CD4-positive, CD25-positive, alpha-beta regulatory T cell (primary cell): ENCODE data around the gene MEGF10. TPM values are rescaled to one million over a fixed set of nuclear protein-coding genes. Genes with fewer than 3 reads are reported as not detected.
A peak's percentile ranks its signal among the peaks of the same experiment; 100 is the strongest.
"Not testable (repeated sequence)": the region's sequence is repeated elsewhere in the genome, so short reads cannot be mapped to it uniquely, and the experiment has no call there.

Source experiments
- ATAC-seq, 2 donors: fragments of 150-1000 bp; cut with Tn5 transposase; one replicate each; pipeline ENCODE4 v1.10.0; 2021; ENCODE audit warnings: low read depth in 2 of 2, moderate number of reproducible peaks in 2 of 2, moderate library complexity in 1 of 2
- DNase-seq, 3 donors: peaks; one replicate each; pipeline versions ENCODE4 v3.0.0 to v3.0.0-alpha.2; 2012 to 2022; ENCODE audit warnings: mixed read lengths in 1 of 3
- H3K27ac ChIP-seq: one replicate; pipeline ENCODE4 v1.7.0; 2013; ENCODE audit warnings: mild to moderate bottlenecking, low read length; ENCODE audit not compliant: insufficient read depth, poor library complexity, severe bottlenecking
- H3K27me3 ChIP-seq: one replicate; pipeline ENCODE4 v1.7.0; 2013; ENCODE audit warnings: low read length; ENCODE audit not compliant: control insufficient read depth, insufficient read depth
- H3K36me3 ChIP-seq: one replicate; pipeline ENCODE4 v1.7.0; 2013; ENCODE audit warnings: mild to moderate bottlenecking, low read length, moderate library complexity; ENCODE audit not compliant: control insufficient read depth, insufficient read depth
- H3K4me1 ChIP-seq: 2 replicates; pipeline ENCODE4 v1.7.0; 2013; ENCODE audit warnings: mild to moderate bottlenecking, low read length; ENCODE audit not compliant: insufficient read depth, control insufficient read depth, poor library complexity, severe bottlenecking
- H3K4me3 ChIP-seq: one replicate; pipeline ENCODE4 v1.7.0; 2013; ENCODE audit warnings: low read depth, mild to moderate bottlenecking, low read length, moderate library complexity
- H3K9me3 ChIP-seq, 2 experiments: 1 replicate in 1 of 2; 2 replicates in 1 of 2; pipeline ENCODE4 v1.7.0; 2013; ENCODE audit warnings: low read length in 2 of 2, mild to moderate bottlenecking in 1 of 2, moderate library complexity in 1 of 2; ENCODE audit not compliant: control insufficient read depth in 2 of 2
- H3K27ac Mint-ChIP-seq, 3 donors: one replicate each; pipeline ENCODE4 v1.8.0; 2020 to 2022; ENCODE audit warnings: mild to moderate bottlenecking in 3 of 3, mixed read lengths in 3 of 3, moderate library complexity in 2 of 3
- H3K27me3 Mint-ChIP-seq: one replicate; pipeline ENCODE4 v1.8.0; 2022; ENCODE audit warnings: mild to moderate bottlenecking, mixed read lengths
- H3K36me3 Mint-ChIP-seq: one replicate; pipeline ENCODE4 v1.8.0; 2020; ENCODE audit warnings: mixed read lengths
- H3K4me1 Mint-ChIP-seq, 4 donors: one replicate each; pipeline ENCODE4 v1.8.0; 2020 to 2022; ENCODE audit warnings: mixed read lengths in 4 of 4, mild to moderate bottlenecking in 1 of 4
- H3K4me3 Mint-ChIP-seq, 4 donors: one replicate each; pipeline ENCODE4 v1.8.0; 2020 to 2022; ENCODE audit warnings: mild to moderate bottlenecking in 4 of 4, mixed read lengths in 4 of 4, moderate library complexity in 3 of 4
- H3K9me3 Mint-ChIP-seq, 7 donors: one replicate each; pipeline ENCODE4 v1.8.0; 2020 to 2022; ENCODE audit warnings: mixed read lengths in 7 of 7, mild to moderate bottlenecking in 3 of 7, moderate library complexity in 2 of 7
- polyA plus RNA-seq, 4 donors: library from polyadenylated mRNA; unstranded; fragments of 300-500 nt; fragmentation: Illumina TruSeq; gene quantifications; one replicate each; pipeline ENCODE4 v1.2.3, GENCODE V29; 2021
- total RNA-seq: library from RNA; stranded (reverse); gene quantifications from one replicate; pipeline ENCODE4 v1.2.3, GENCODE V29; 2022

Gene MEGF10
- total and polyA plus RNA-seq, 5 donors from 2014 or later, result 0.09 to 0.30 TPM; not detected in 3

DNA sequence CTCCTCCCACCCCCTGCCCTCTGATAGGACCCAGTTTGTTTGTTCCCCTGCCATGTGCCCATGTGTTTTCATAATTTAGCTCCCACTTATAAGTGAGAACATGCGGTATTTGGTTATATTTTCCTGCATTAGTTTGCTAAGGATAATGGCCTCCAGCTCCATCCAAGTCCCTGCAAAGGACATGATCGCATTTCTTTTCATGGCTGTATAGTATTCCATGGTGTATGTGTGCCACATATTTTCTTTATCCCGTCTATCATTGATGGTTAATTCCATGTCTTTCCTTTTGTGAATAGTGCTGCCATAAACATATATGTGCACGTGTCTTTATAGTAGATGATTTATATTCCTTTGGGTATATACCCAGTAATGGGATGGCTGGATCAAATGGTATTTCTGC lies 19.9 kb upstream of the MEGF10 start:
- H3K4me1 Mint-ChIP-seq, H3K9me3 ChIP-seq, H3K4me3 Mint-ChIP-seq, H3K36me3 ChIP-seq, H3K9me3 Mint-ChIP-seq, H3K27me3 ChIP-seq, H3K4me3 ChIP-seq, H3K27ac ChIP-seq, H3K36me3 Mint-ChIP-seq, H3K27ac Mint-ChIP-seq, DNase-seq, H3K4me1 ChIP-seq, ATAC-seq: not testable (repeated sequence)
- peaks cover 19% of the 10 kb centered on the region for H3K27me3 Mint-ChIP-seq

DNA sequence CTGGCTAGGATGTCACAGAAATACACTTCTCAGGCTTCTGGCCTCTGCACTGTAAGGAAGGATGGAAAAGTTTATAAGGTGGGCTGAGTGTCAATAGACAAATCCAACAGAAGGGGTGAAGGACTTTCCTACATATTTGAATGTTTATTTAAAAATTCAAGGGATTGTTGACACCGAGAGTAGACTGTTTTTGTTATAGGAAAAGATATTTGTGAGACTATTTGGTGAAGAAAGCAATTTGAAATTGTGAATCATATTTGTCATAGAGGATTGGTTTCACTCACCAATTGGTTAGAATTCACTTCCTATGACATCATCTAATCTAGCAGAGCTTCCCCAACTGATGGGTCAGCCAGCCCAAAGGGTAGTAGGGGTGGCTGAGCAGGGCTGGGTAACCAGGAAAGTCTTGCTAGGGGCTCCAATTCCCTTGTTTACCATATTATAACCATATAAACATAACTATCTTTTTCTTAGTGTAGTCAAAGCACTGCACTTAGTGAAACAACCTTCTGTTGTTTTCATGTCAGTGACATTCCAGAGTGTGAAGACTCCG lies 14.9 kb upstream of the MEGF10 start:
- no peak overlapping the region for H3K4me3 Mint-ChIP-seq
- ATAC-seq (no peak), DNase-seq (no peak)
- no peak overlapping the region for H3K4me3 ChIP-seq
- peaks cover 14% of the 10 kb centered on the region for H3K27me3 Mint-ChIP-seq
- no peaks in the 10 kb centered on the region for H3K36me3 Mint-ChIP-seq
- H3K4me1 Mint-ChIP-seq, result no peaks in the 10 kb centered on the region
- no peaks in the 10 kb centered on the region for H3K36me3 ChIP-seq
- H3K27ac ChIP-seq, result no peak overlapping the region
- no peak overlapping the region for H3K27ac Mint-ChIP-seq
- H3K27me3 ChIP-seq, result peaks cover 9% of the 10 kb centered on the region
- no peaks in the 10 kb centered on the region for H3K4me1 ChIP-seq
- H3K9me3 Mint-ChIP-seq, result peaks cover 0 to 5% (median 1%) of the 10 kb centered on the region in 7 donors
- no peaks in the 10 kb centered on the region for H3K9me3 ChIP-seq

DNA sequence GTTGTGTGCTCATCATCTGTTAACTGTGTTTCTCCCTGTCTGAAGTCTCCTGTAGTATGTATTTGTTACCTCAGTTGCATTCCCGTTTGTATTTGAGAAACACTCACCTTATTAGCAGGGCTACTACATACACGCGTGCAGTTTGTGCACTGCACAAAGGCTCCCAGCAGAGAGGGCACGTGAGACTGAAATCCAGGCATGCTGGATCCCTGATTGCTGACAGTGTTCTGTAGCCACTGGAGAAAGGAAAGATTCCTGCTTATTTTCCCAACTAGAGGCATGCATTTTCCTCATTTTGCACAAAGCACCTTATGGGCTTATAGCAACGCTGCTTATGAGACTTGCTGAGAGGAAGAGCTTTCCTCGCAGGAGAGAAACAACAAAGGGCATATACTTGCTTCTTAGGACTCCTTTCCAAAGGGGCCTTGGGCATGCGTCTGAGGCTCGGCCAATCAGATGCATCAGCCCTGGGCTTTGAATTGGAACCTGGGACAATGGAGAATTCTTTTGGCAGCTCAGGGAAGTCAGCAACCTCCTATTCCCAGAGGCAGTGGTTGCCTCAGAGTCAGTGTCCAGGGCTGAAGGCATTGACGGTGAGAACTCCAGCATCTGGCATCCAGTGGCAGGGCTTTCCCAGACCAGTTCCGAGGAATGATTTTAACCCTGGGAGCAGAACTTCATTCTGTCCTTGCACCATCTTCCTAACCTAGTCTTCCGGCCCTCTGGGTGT lies 9.9 kb upstream of the MEGF10 start:
- no peak overlapping the region for H3K4me3 Mint-ChIP-seq
- DNase-seq (no peak), ATAC-seq (no peak)
- H3K9me3 Mint-ChIP-seq, result peaks cover 0 to 2% (median 0%) of the 10 kb centered on the region in 7 donors
- Histone ChIP-seq H3K36me3 (no peaks in the 10 kb centered on the region), H3K9me3 (no peaks in the 10 kb centered on the region), H3K4me1 (no peaks in the 10 kb centered on the region), H3K4me3 (no peak overlapping the region), H3K27me3 (peaks cover 21% of the 10 kb centered on the region), H3K27ac (no peak overlapping the region)
- peaks cover 23% of the 10 kb centered on the region for H3K27me3 Mint-ChIP-seq
- no peak overlapping the region for H3K27ac Mint-ChIP-seq
- no peaks in the 10 kb centered on the region for H3K36me3 Mint-ChIP-seq
- H3K4me1 Mint-ChIP-seq, result peaks cover 0 to 2% (median under 1%) of the 10 kb centered on the region in 4 donors

DNA sequence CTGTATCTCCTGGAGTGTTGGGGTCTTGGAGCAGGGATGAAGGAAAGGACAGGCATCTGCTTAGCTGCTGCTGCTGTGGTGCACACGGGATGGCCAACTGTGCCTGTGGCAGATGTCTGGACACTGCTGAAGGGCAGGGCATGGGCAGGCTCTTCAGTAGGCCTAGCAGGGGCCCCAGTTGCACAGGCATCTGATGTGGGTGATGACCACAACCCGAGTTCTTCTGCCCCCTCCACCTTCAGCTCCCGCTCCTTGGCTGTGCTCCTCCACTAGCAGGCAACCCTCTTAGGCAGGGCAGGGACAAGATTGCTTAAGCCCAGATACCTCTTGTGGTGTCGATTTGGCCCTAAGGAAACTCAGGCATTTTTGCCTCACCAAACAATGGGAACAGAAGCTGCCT lies 9.0 kb upstream of the MEGF10 start:
- no peaks in the 10 kb centered on the region for H3K36me3 Mint-ChIP-seq
- ATAC-seq, result no peak
- no peak for DNase-seq
- Histone ChIP-seq H3K9me3 (no peaks in the 10 kb centered on the region), H3K4me3 (no peak overlapping the region), H3K27me3 (peaks cover 20% of the 10 kb centered on the region), H3K4me1 (no peaks in the 10 kb centered on the region), H3K27ac (no peak overlapping the region), H3K36me3 (no peaks in the 10 kb centered on the region)
- H3K4me1 Mint-ChIP-seq, result peaks cover 0 to 2% (median under 1%) of the 10 kb centered on the region in 4 donors
- peaks cover 27% of the 10 kb centered on the region for H3K27me3 Mint-ChIP-seq
- H3K27ac Mint-ChIP-seq, result no peak overlapping the region
- H3K9me3 Mint-ChIP-seq, result peaks cover 0 to 2% (median 0%) of the 10 kb centered on the region in 7 donors
- no peak overlapping the region for H3K4me3 Mint-ChIP-seq

DNA sequence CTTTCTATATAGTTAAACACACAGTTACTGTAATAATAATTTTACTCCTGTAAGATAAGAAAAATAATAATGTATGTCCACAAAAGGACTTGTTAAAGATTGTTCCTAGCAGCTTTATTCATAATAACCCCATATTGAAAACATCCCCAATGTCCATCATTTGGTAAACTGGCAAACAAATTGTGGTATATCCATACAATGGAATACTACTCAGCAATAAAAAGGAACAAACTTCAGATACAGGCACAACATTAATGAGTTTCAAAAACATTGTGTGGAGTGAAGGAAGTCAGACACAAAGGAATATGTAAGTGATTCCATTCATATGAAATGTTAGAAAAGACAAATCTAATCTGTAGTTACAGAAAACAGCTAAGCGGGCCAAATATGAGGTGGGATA lies 1.9 kb upstream of the MEGF10 start:
- no peak for DNase-seq
- Histone ChIP-seq H3K4me3 (no peak overlapping the region), H3K27ac (no peak overlapping the region), H3K36me3 (no peaks in the 10 kb centered on the region), H3K27me3 (peaks cover 50% of the 10 kb centered on the region), H3K4me1 (peaks cover 8% of the 10 kb centered on the region), H3K9me3 (peaks cover 3 to 12% of the 10 kb centered on the region in 2 experiments)
- no peak overlapping the region for H3K27ac Mint-ChIP-seq
- H3K4me1 Mint-ChIP-seq, result peaks cover 0 to 18% (median 4%) of the 10 kb centered on the region in 4 donors
- no peaks in the 10 kb centered on the region for H3K36me3 Mint-ChIP-seq
- ATAC-seq, result no peak
- peaks cover 73% of the 10 kb centered on the region for H3K27me3 Mint-ChIP-seq
- peaks cover 0 to 5% (median 4%) of the 10 kb centered on the region in 7 donors for H3K9me3 Mint-ChIP-seq
- no peak overlapping the region for H3K4me3 Mint-ChIP-seq

DNA sequence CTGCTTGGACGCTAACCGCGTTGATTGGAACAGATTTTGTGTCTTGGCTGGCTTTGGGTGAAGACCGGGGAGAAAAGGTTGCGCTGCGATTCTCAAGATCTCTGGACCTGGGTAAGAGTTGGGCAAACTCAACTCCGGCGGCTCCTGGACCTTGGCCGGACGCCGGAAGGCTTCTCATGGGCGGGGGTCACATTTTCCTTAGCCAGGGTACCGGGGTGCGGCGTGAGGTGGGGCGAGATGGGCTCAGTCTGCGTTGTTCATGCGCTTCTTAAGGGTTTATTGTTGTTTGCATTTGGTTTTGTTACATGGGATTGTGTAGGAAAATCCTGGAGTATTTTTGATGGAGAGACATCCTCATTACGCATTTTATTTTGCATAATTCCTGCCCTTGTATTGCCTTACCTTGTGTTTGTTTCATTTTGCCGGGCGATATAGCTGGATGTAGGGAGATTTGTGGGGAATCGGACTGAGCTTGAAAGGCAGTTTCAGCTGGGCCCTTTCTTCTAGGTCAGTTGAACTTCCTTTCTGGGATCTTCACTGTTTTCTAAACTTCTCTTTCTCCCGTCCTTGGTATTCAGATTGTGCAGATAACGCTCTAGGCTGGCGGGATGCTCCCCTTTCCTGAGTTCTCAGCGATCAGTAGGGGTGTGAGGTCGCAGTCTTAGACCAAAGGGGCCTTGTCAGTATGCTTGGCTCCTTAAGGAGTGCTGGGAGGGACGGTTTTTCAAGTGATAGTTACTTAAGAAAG lies 524 bp downstream of the MEGF10 start:
- DNase-seq (no peak), ATAC-seq (no peak)
- Mint-ChIP-seq H3K4me1 (peaks cover 0 to 18% (median 4%) of the 10 kb centered on the region in 4 donors), H3K27me3 (peaks cover 71% of the 10 kb centered on the region), H3K9me3 (peaks cover 0 to 6% (median 3%) of the 10 kb centered on the region in 7 donors), H3K36me3 (no peaks in the 10 kb centered on the region), H3K27ac (no peak overlapping the region), H3K4me3 (peak overlapping the region in 1 of 4 donors; percentile 20)
- H3K27ac ChIP-seq, result no peak overlapping the region
- peaks cover 8% of the 10 kb centered on the region for H3K4me1 ChIP-seq
- peaks cover 45% of the 10 kb centered on the region for H3K27me3 ChIP-seq
- H3K4me3 ChIP-seq, result no peak overlapping the region
- H3K9me3 ChIP-seq, result peaks cover 3 to 12% of the 10 kb centered on the region in 2 experiments
- no peaks in the 10 kb centered on the region for H3K36me3 ChIP-seq

DNA sequence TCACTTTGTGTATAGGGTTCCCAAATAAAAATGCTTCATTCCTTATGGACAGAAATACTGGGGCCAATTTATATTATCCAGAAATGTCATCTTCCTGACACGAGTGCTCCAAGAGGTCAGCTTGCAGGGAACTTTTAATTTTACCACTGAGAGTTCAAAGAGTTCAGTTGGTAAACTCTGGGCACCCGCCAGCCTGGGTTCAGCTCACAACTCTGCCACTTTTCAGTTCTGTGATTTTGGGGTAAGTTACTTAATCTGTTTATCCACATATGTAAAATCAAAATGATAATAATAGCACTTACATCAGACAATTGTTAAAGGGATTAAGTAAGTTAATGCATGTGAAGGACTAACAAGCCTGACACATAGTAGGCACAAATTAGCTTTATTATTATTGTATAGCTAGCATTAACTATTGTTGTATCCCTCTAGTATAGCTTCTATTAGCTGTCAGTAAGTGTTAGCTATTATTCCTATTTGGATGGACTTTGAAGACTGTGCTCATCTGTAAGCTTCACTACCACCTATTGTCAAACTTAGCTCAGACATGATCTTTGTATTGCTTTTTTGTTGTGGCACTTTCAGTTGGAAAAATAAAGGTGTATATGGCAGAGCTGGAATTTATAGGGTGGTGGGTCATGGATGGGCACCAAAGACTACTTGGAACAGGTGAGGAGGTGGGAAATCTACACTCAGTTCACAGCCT lies 1.6 kb downstream of the MEGF10 start:
- DNase-seq (no peak), ATAC-seq (no peak)
- Mint-ChIP-seq H3K9me3 (peaks cover 0 to 6% (median 3%) of the 10 kb centered on the region in 7 donors), H3K27ac (no peak overlapping the region), H3K4me1 (peaks cover 0 to 18% (median 4%) of the 10 kb centered on the region in 4 donors), H3K4me3 (no peak overlapping the region), H3K27me3 (peaks cover 76% of the 10 kb centered on the region), H3K36me3 (no peaks in the 10 kb centered on the region)
- peaks cover 46% of the 10 kb centered on the region for H3K27me3 ChIP-seq
- H3K4me1 ChIP-seq, result peaks cover 8% of the 10 kb centered on the region
- H3K9me3 ChIP-seq, result peaks cover 3 to 12% of the 10 kb centered on the region in 2 experiments
- H3K4me3 ChIP-seq, result no peak overlapping the region
- H3K27ac ChIP-seq, result no peak overlapping the region
- no peaks in the 10 kb centered on the region for H3K36me3 ChIP-seq
